ENCODE data around the gene CACNB3. TPM values are rescaled to one million over a fixed set of nuclear protein-coding genes. Genes with fewer than 3 reads are reported as not detected.

Gene CACNB3
- 4.9 and 5.3 TPM in 2 replicates for total RNA-seq (2014; rRNA removed; shearing (Covaris generic))
- polyA plus RNA-seq (2015; cell fraction: cytosol; rRNA removed), result 6.3 and 8.4 TPM in 2 replicates
- polyA plus RNA-seq (2015; cell fraction: nucleus; rRNA removed), result 49.5 and 49.7 TPM in 2 replicates

GRCh38 chr12:48817873-48818830 is at the start of gene CACNB3:
Gene CACNB3, plus strand, starts transcription at chr12:48818496. Its CDS starts 434 bp downstream, at chr12:48818930.
- in situ Hi-C loops (cut with HindIII; ENCODE audit: low pct_unique_long_range_greater_than_20kb, low sequenced_read_pairs), result no loop called here
- peak; percentile 49 for DNase-seq (ENCODE audit: low read depth, low spot score)

- no peak for DNase-seq (ENCODE audit: low read depth, low spot score)
- in situ Hi-C loops (cut with HindIII; ENCODE audit: low pct_unique_long_range_greater_than_20kb, low sequenced_read_pairs), result no loop called here
Measured at GRCh38 chr12:48768736-48769135, 49.6 kb upstream of the CACNB3 start.

GRCh38 chr12:48770756-48771155 is 47.5 kb upstream of the CACNB3 start:
- in situ Hi-C loops (cut with HindIII; ENCODE audit: low pct_unique_long_range_greater_than_20kb, low sequenced_read_pairs), result no loop called here

GRCh38 chr12:48771588-48772112 is 46.6 kb upstream of the CACNB3 start:
- in situ Hi-C loops (cut with HindIII; ENCODE audit: low pct_unique_long_range_greater_than_20kb, low sequenced_read_pairs), result no loop called here
- DNase-seq (ENCODE audit: low read depth, low spot score), result no peak

More at GRCh38 chr12:48770756-48771155, 47.5 kb upstream of the CACNB3 start:
- no peak for DNase-seq (ENCODE audit: low read depth, low spot score)

- in situ Hi-C loops (cut with HindIII; ENCODE audit: low pct_unique_long_range_greater_than_20kb, low sequenced_read_pairs), result no loop called here
Measured at GRCh38 chr12:48773686-48774085, 44.6 kb upstream of the CACNB3 start.

GRCh38 chr12:48774516-48774915 is 43.8 kb upstream of the CACNB3 start:
- in situ Hi-C loops (cut with HindIII; ENCODE audit: low pct_unique_long_range_greater_than_20kb, low sequenced_read_pairs), result no loop called here
- no peak for DNase-seq (ENCODE audit: low read depth, low spot score)

More at GRCh38 chr12:48773686-48774085, 44.6 kb upstream of the CACNB3 start:
- no peak for DNase-seq (ENCODE audit: low read depth, low spot score)

GRCh38 chr12:48775299-48775698 is 43.0 kb upstream of the CACNB3 start:
- in situ Hi-C loops (cut with HindIII; ENCODE audit: low pct_unique_long_range_greater_than_20kb, low sequenced_read_pairs), result no loop called here
- no peak for DNase-seq (ENCODE audit: low read depth, low spot score)

GRCh38 chr12:48775991-48776649 is 42.2 kb upstream of the CACNB3 start:
- DNase-seq (ENCODE audit: low read depth, low spot score), result no peak
- in situ Hi-C loops (cut with HindIII; ENCODE audit: low pct_unique_long_range_greater_than_20kb, low sequenced_read_pairs), result no loop called here

- no peak for DNase-seq (ENCODE audit: low read depth, low spot score)
- in situ Hi-C loops (cut with HindIII; ENCODE audit: low pct_unique_long_range_greater_than_20kb, low sequenced_read_pairs), result no loop called here
Measured at GRCh38 chr12:48776956-48777355, 41.3 kb upstream of the CACNB3 start.

- in situ Hi-C loops (cut with HindIII; ENCODE audit: low pct_unique_long_range_greater_than_20kb, low sequenced_read_pairs), result no loop called here
- no peak for DNase-seq (ENCODE audit: low read depth, low spot score)
Measured at GRCh38 chr12:48777501-48778400, 40.5 kb upstream of the CACNB3 start.

- DNase-seq (ENCODE audit: low read depth, low spot score), result no peak
- in situ Hi-C loops (cut with HindIII; ENCODE audit: low pct_unique_long_range_greater_than_20kb, low sequenced_read_pairs), result no loop called here
Measured at GRCh38 chr12:48779869-48780268, 38.4 kb upstream of the CACNB3 start.

- in situ Hi-C loops (cut with HindIII; ENCODE audit: low pct_unique_long_range_greater_than_20kb, low sequenced_read_pairs), result no loop called here
- DNase-seq (ENCODE audit: low read depth, low spot score), result no peak
Measured at GRCh38 chr12:48780381-48781025, 37.8 kb upstream of the CACNB3 start.

GRCh38 chr12:48781750-48782456 is 36.4 kb upstream of the CACNB3 start:
- in situ Hi-C loops (cut with HindIII; ENCODE audit: low pct_unique_long_range_greater_than_20kb, low sequenced_read_pairs), result no loop called here
- DNase-seq (ENCODE audit: low read depth, low spot score), result no peak

- DNase-seq (ENCODE audit: low read depth, low spot score), result no peak
- in situ Hi-C loops (cut with HindIII; ENCODE audit: low pct_unique_long_range_greater_than_20kb, low sequenced_read_pairs), result no loop called here
Measured at GRCh38 chr12:48782457-48783395, 35.6 kb upstream of the CACNB3 start.

GRCh38 chr12:48783432-48783831 is 34.9 kb upstream of the CACNB3 start:
- no peak for DNase-seq (ENCODE audit: low read depth, low spot score)
- in situ Hi-C loops (cut with HindIII; ENCODE audit: low pct_unique_long_range_greater_than_20kb, low sequenced_read_pairs), result no loop called here
